HepG2 (cell line): ENCODE results near the gene FFAR4. TPM values are rescaled to one million over a fixed set of nuclear protein-coding genes. Genes with fewer than 3 reads are reported as not detected.
A peak's percentile ranks its signal among the peaks of the same experiment; 100 is the strongest.

Experiments
- AGO2 ChIP-seq: fragments of 200-400 bp; formaldehyde crosslinking; optimal IDR thresholded peaks from 2 replicates; pipeline ENCODE3; 2017; ENCODE audit warnings: mild to moderate bottlenecking, low read depth, low read length, moderate library complexity
- FOXJ3 ChIP-seq: sonication (generic); formaldehyde crosslinking; IDR thresholded peaks from 2 replicates; pipeline ENCODE4 v1.4.0; 2020; ENCODE audit warnings: missing genetic modification reagents, mild to moderate bottlenecking, borderline replicate concordance
- HDAC6 ChIP-seq: fragments of 200-600 bp; sonication (generic); IDR thresholded peaks from 2 replicates; pipeline ENCODE4 v1.7.0; 2017; ENCODE audit warnings: mild to moderate bottlenecking, antibody characterized with exemption, low read length, low read depth
- HNF1B ChIP-seq: sonication (generic); formaldehyde crosslinking; IDR thresholded peaks from 2 replicates; pipeline ENCODE4 v1.5.1; 2020; ENCODE audit warnings: mild to moderate bottlenecking, moderate library complexity, missing genetic modification reagents
- HNRNPUL1 ChIP-seq: fragments of 200-400 bp; formaldehyde crosslinking; IDR thresholded peaks from 2 replicates; pipeline ENCODE4 v1.6.1; 2017; ENCODE audit warnings: low read depth, mild to moderate bottlenecking, low read length, moderate library complexity
- KDM2A ChIP-seq: sonication (generic); formaldehyde crosslinking; IDR thresholded peaks from 2 replicates; pipeline ENCODE4 v1.4.0; 2020; ENCODE audit warnings: low read depth, missing genetic modification reagents, borderline replicate concordance
- NR3C1 ChIP-seq: sonication (generic); formaldehyde crosslinking; IDR thresholded peaks from 2 replicates; pipeline ENCODE4 v1.4.0; 2020; ENCODE audit warnings: missing genetic modification reagents
- PAWR ChIP-seq: sonication (generic); formaldehyde crosslinking; IDR thresholded peaks from 2 replicates; pipeline ENCODE4 v1.4.0; 2020; ENCODE audit warnings: missing genetic modification reagents, mild to moderate bottlenecking, borderline replicate concordance
- RFX5 ChIP-seq: IDR thresholded peaks from 2 replicates; pipeline ENCODE4 v1.6.1; 2011; ENCODE audit warnings: low read depth, low read length, improper control_type of control experiment
- TBP ChIP-seq: sonication (generic); formaldehyde crosslinking; IDR thresholded peaks from 2 replicates; pipeline ENCODE4 v1.5.0; 2020; ENCODE audit warnings: missing genetic modification reagents
- TOPORS ChIP-seq: sonication (generic); formaldehyde crosslinking; IDR thresholded peaks from 2 replicates; pipeline ENCODE4 v1.8.0; 2023; ENCODE audit warnings: mild to moderate bottlenecking, missing genetic modification reagents
- XRCC5 ChIP-seq: fragments of 200-400 bp; formaldehyde crosslinking; optimal IDR thresholded peaks from 2 replicates; pipeline ENCODE3; 2017; ENCODE audit warnings: mild to moderate bottlenecking, low read length
- YEATS4 ChIP-seq: sonication (generic); formaldehyde crosslinking; IDR thresholded peaks from 2 replicates; pipeline ENCODE4 v1.4.0; 2020; ENCODE audit warnings: missing genetic modification reagents, borderline replicate concordance
- YY1 ChIP-seq: IDR thresholded peaks from 2 replicates; pipeline ENCODE4 v1.6.1; 2011; ENCODE audit warnings: low read length, low read depth, moderate library complexity, mild to moderate bottlenecking; ENCODE audit not compliant: insufficient read depth, insufficient replicate concordance
- ZMYM3 ChIP-seq: sonication (generic); formaldehyde crosslinking; IDR thresholded peaks from 2 replicates; pipeline ENCODE4 v1.5.1; 2020; ENCODE audit warnings: mild to moderate bottlenecking, missing genetic modification reagents
- ZNF792 ChIP-seq: IDR thresholded peaks from 2 replicates; pipeline ENCODE4 v1.6.1; 2016
- polyA plus RNA-seq, 8 experiments: library from polyadenylated mRNA; depleted of rRNA in 3 of 8; stranded (reverse) in 7 of 8; unstranded in 1 of 8; fragments of >200 nt; fragmentation: Illumina TruSeq in 4 of 8; extraction: Trizol in 4 of 8; gene quantifications; 2 replicates each; pipeline versions ENCODE4 v1.2.1 to v1.2.3, GENCODE V29; 2011 to 2016; ENCODE audit warnings: low read depth in 4 of 8, missing spikeins in 1 of 8, mixed read lengths in 1 of 8; ENCODE audit not compliant: insufficient read depth in 1 of 8
- total RNA-seq, 5 experiments: library from RNA; depleted of rRNA; stranded (reverse); fragments of >200 nt; fragmentation: Illumina TruSeq; extraction: Trizol; gene quantifications; 2 replicates each; pipeline ENCODE4 v1.2.3, GENCODE V29; 2016; ENCODE audit warnings: low read depth in 1 of 5
- TF ChIP-seq, protein P1 (sequence below): sonication (generic); formaldehyde crosslinking; IDR thresholded peaks from 2 replicates; pipeline ENCODE4 v1.4.0; 2020; ENCODE audit warnings: missing genetic modification reagents, borderline replicate concordance
- TF ChIP-seq, protein P2 (sequence below): sonication (generic); formaldehyde crosslinking; IDR thresholded peaks from 2 replicates; pipeline ENCODE4 v1.4.0; 2020; ENCODE audit warnings: mild to moderate bottlenecking, low read depth, missing genetic modification reagents
- TF ChIP-seq, protein P3 (sequence below): sonication (generic); formaldehyde crosslinking; IDR thresholded peaks from 2 replicates; pipeline ENCODE4 v1.4.0; 2020; ENCODE audit warnings: missing genetic modification reagents

FFAR4 gene
- total and polyA plus RNA-seq, 2 of the 13 experiments (the other 11 are each of a cell fraction or from before 2014, with no cell fraction given), result 0.09 TPM; not detected in 1

- TF ChIP-seq FOXJ3 (CRISPR knock-in tag) (peak; percentile 58; the same call in 1 of the 2 replicates), HNF1B (peak; percentile 58; the same call in 1 of the 2 replicates), TOPORS (0 out of 2 replicates have a peak, but pooled peaks have one; percentile 25), YY1 (peak; percentile 72), TBP (CRISPR knock-in tag) (no peak), ZNF792 (CRISPR knock-in tag) (0 out of 2 replicates have a peak, but pooled peaks have one; percentile 16), ZMYM3 (CRISPR knock-in tag) (no peak), NR3C1 (CRISPR knock-in tag) (no peak), XRCC5 (peak; percentile 43), AGO2 (peak; percentile 74), HNRNPUL1 (peak; percentile 75; the same call in 1 of the 2 replicates), KDM2A (peak; percentile 60), PAWR (CRISPR knock-in tag) (no peak), YEATS4 (CRISPR knock-in tag) (peak; percentile 87; the same call in 1 of the 2 replicates), RFX5 (no peak; the same call in 1 of the 2 replicates), HDAC6 (no peak)
- TF ChIP-seq, protein P1, sequence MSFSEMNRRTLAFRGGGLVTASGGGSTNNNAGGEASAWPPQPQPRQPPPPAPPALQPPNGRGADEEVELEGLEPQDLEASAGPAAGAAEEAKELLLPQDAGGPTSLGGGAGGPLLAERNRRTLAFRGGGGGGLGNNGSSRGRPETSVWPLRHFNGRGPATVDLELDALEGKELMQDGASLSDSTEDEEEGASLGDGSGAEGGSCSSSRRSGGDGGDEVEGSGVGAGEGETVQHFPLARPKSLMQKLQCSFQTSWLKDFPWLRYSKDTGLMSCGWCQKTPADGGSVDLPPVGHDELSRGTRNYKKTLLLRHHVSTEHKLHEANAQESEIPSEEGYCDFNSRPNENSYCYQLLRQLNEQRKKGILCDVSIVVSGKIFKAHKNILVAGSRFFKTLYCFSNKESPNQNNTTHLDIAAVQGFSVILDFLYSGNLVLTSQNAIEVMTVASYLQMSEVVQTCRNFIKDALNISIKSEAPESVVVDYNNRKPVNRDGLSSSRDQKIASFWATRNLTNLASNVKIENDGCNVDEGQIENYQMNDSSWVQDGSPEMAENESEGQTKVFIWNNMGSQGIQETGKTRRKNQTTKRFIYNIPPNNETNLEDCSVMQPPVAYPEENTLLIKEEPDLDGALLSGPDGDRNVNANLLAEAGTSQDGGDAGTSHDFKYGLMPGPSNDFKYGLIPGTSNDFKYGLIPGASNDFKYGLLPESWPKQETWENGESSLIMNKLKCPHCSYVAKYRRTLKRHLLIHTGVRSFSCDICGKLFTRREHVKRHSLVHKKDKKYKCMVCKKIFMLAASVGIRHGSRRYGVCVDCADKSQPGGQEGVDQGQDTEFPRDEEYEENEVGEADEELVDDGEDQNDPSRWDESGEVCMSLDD (CRISPR knock-in tag), result no peak
- TF ChIP-seq, protein P2, sequence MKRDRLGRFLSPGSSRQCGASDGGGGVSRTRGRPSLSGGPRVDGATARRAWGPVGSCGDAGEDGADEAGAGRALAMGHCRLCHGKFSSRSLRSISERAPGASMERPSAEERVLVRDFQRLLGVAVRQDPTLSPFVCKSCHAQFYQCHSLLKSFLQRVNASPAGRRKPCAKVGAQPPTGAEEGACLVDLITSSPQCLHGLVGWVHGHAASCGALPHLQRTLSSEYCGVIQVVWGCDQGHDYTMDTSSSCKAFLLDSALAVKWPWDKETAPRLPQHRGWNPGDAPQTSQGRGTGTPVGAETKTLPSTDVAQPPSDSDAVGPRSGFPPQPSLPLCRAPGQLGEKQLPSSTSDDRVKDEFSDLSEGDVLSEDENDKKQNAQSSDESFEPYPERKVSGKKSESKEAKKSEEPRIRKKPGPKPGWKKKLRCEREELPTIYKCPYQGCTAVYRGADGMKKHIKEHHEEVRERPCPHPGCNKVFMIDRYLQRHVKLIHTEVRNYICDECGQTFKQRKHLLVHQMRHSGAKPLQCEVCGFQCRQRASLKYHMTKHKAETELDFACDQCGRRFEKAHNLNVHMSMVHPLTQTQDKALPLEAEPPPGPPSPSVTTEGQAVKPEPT (CRISPR knock-in tag), result no peak; the same call in 1 of the 2 replicates
- TF ChIP-seq, protein P3, sequence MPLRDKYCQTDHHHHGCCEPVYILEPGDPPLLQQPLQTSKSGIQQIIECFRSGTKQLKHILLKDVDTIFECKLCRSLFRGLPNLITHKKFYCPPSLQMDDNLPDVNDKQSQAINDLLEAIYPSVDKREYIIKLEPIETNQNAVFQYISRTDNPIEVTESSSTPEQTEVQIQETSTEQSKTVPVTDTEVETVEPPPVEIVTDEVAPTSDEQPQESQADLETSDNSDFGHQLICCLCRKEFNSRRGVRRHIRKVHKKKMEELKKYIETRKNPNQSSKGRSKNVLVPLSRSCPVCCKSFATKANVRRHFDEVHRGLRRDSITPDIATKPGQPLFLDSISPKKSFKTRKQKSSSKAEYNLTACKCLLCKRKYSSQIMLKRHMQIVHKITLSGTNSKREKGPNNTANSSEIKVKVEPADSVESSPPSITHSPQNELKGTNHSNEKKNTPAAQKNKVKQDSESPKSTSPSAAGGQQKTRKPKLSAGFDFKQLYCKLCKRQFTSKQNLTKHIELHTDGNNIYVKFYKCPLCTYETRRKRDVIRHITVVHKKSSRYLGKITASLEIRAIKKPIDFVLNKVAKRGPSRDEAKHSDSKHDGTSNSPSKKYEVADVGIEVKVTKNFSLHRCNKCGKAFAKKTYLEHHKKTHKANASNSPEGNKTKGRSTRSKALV, result no peak; the same call in 1 of the 2 replicates
Observed at GRCh38 chr10:93601146-93601773, 34.8 kb downstream of the FFAR4 start, which contains the start of gene RBP4 (continued).
